K562 (cell line): ENCODE results near the gene SMAD4. TPM values are rescaled to one million over a fixed set of nuclear protein-coding genes. Genes with fewer than 3 reads are reported as not detected.

Experiments
- ATAC-seq: fragments of 200-7000 bp; cut with Tn5 transposase; 3 replicates; pipeline ENCODE4 v1.9.1; 2020; ENCODE audit warnings: moderate library complexity
- BruUV-seq: library from RNA; stranded (reverse); fragments of 400-500 nt; replicated peaks from 2 replicates; lab custom pipeline; 2021; lab: Mats Ljungman, UMichigan
- CTCF ChIA-PET: fragments of 300-600 bp; formaldehyde crosslinking; extraction: SDS; loops from one replicate; lab custom pipeline; 2021; ENCODE audit warnings: low intra/inter-chr PET ratio; lab: Yijun Ruan, JAX
- POLR2A ChIA-PET: fragments of 300-600, 350-650 bp; sonication (Branson Sonifier 250); formaldehyde crosslinking; extraction: SDS; loops from one replicate; lab custom pipeline; 2021; ENCODE audit warnings: antibody characterized with exemption, inconsistent platforms; lab: Yijun Ruan, JAX
- DNase-seq, 4 experiments: peaks; one replicate each; pipeline versions ENCODE4 v3.0.0 to v3.0.0-alpha.2; 2011 to 2018; ENCODE audit warnings: low spot score in 3 of 4, mixed read lengths in 3 of 4; ENCODE audit errors: extremely low read depth in 1 of 4
- FAIRE-seq: peaks from 2 replicates; lab custom pipeline; 2011; peaks lifted over from hg19 to GRCh38; lab: Jason Lieb, UNC
- H2AFZ ChIP-seq: 2 replicates; pipeline ENCODE4 v1.6.0; 2011; ENCODE audit warnings: low read depth, low read length, control low read depth, inconsistent platforms
- H3K27ac ChIP-seq: fragments of 200-600 bp; 3 replicates; pipeline ENCODE4 v1.8.0; 2011; ENCODE audit warnings: low read depth, mild to moderate bottlenecking, control low read depth, inconsistent platforms, low read length, moderate library complexity, mixed read lengths; ENCODE audit errors: extremely low read depth
- H3K27me3 ChIP-seq, 2 experiments: fragments of 300-600 bp in 1 of 2; 2 replicates in 1 of 2; 3 replicates in 1 of 2; pipeline versions ENCODE4 v1.6.0 to v1.8.0; 2011; ENCODE audit warnings: inconsistent platforms in 2 of 2, low read length in 2 of 2, mild to moderate bottlenecking in 1 of 2, mixed read lengths in 1 of 2, moderate library complexity in 1 of 2; ENCODE audit not compliant: control insufficient read depth in 2 of 2, insufficient read depth in 2 of 2
- H3K36me3 ChIP-seq: fragments of 300-600 bp; 3 replicates; pipeline ENCODE4 v1.8.0; 2011; ENCODE audit warnings: mild to moderate bottlenecking, low read length, inconsistent platforms; ENCODE audit not compliant: control insufficient read depth, insufficient read depth
- H3K4me1 ChIP-seq, 2 experiments: fragments of 200-600 bp in 1 of 2; replicated peaks in 1 of 2; 2 replicates in 1 of 2; 3 replicates in 1 of 2; pipeline versions ENCODE4 v1.5.1 to v1.8.0; 2011; ENCODE audit warnings: inconsistent platforms in 2 of 2, low read length in 2 of 2, mild to moderate bottlenecking in 1 of 2, mixed read lengths in 1 of 2, moderate library complexity in 1 of 2; ENCODE audit not compliant: control insufficient read depth in 2 of 2, insufficient read depth in 2 of 2
- H3K4me2 ChIP-seq: 2 replicates; pipeline ENCODE4 v1.6.1; 2011; ENCODE audit warnings: low read length, control low read depth, inconsistent platforms, mixed read lengths; ENCODE audit not compliant: insufficient read depth
- H3K4me3 ChIP-seq: fragments of 200-600 bp; sonication (generic), shearing (Covaris generic); 2 replicates; pipeline ENCODE4 v1.5.1; 2016; ENCODE audit warnings: control low read depth, inconsistent platforms
- H3K79me2 ChIP-seq: fragments of 200-600 bp; 3 replicates; pipeline ENCODE4 v1.8.0; 2011; ENCODE audit warnings: low read length, inconsistent platforms; ENCODE audit not compliant: control insufficient read depth, insufficient read depth
- H3K9ac ChIP-seq, 2 experiments: 2 replicates each; pipeline versions ENCODE4 v1.6.0 to v1.6.1; 2011; ENCODE audit warnings: low read depth in 2 of 2, low read length in 2 of 2, control low read depth in 1 of 2, inconsistent platforms in 1 of 2, mild to moderate bottlenecking in 1 of 2, mixed read lengths in 1 of 2; ENCODE audit not compliant: insufficient read depth in 1 of 2
- H3K9me1 ChIP-seq: one replicate; pipeline ENCODE4 v1.6.0; 2011; ENCODE audit warnings: inconsistent platforms, mild to moderate bottlenecking, low read length, moderate library complexity; ENCODE audit not compliant: control insufficient read depth, insufficient read depth
- H3K9me3 ChIP-seq: replicated peaks from 2 replicates; pipeline ENCODE4 v1.5.1; 2011; ENCODE audit warnings: low read depth, low read length, inconsistent platforms; ENCODE audit not compliant: control insufficient read depth, insufficient read depth
- H4K20me1 ChIP-seq: replicated peaks from 2 replicates; pipeline ENCODE4 v1.6.1; 2011; ENCODE audit warnings: low read length, inconsistent platforms, mixed read lengths; ENCODE audit not compliant: control insufficient read depth, insufficient read depth
- KLF6 ChIP-seq: fragments of 250-450 bp; sonication (Bioruptor Pico); IDR thresholded peaks from 2 replicates; pipeline ENCODE4 v1.4.0; 2020; ENCODE audit warnings: mild to moderate bottlenecking, moderate library complexity, borderline replicate concordance
- RAD21 ChIP-seq, 2 experiments: fragments of 250-450 bp in 1 of 2; fragments of 450-650 bp in 1 of 2; sonication (Bioruptor Pico) in 1 of 2; formaldehyde crosslinking in 1 of 2; IDR thresholded peaks in 1 of 2; conservative IDR thresholded peaks in 1 of 2; 2 replicates each; pipeline versions ENCODE4 v1.4.0 to v1.8.0; 2020 to 2022; ENCODE audit warnings: mild to moderate bottlenecking in 2 of 2, moderate library complexity in 1 of 2
- REST ChIP-seq, 2 experiments: fragments of 450-650 bp; formaldehyde crosslinking in 1 of 2; IDR thresholded peaks; 2 replicates each; pipeline versions ENCODE4 v1.4.0 to v1.6.1; 2014 to 2020; ENCODE audit warnings: mild to moderate bottlenecking in 2 of 2, borderline replicate concordance in 1 of 2, low read depth in 1 of 2
- SMC3 ChIP-seq: conservative IDR thresholded peaks from 2 replicates; pipeline ENCODE4 v1.6.1; 2011; ENCODE audit warnings: low read depth, low read length, improper control_type of control experiment; ENCODE audit not compliant: insufficient read depth
- SRSF3 ChIP-seq: fragments of 200-400 bp; formaldehyde crosslinking; IDR thresholded peaks from 2 replicates; pipeline ENCODE4 v1.6.1; 2016; ENCODE audit warnings: mild to moderate bottlenecking, low read length, moderate library complexity; ENCODE audit not compliant: insufficient read depth
- WGBS: fragments of 100-300 bp; shearing (Covaris generic); methylation state at CpG from one replicate; pipeline ENCODE4 v1.1.6; 2016; ENCODE audit warnings: low coverage, mixed read lengths; ENCODE audit not compliant: insufficient coverage; ENCODE audit errors: missing lambda C conversion rate; 5-methylcytosine and 5-hydroxymethylcytosine counted together
- in situ Hi-C: fragments of 300-500 bp; cut with MboI; formaldehyde crosslinking; loops from 4 replicates; pipeline ENCODE4 v1.15.0; 2018; ENCODE audit warnings: inconsistent platforms, mixed read lengths
- intact Hi-C: fragments of 100-400 bp; cut with micrococcal nuclease; formaldehyde crosslinking; loops from 2 replicates; pipeline ENCODE4 v1.14.2; 2022
- polyA plus RNA-seq, 8 experiments: library from polyadenylated mRNA; depleted of rRNA in 4 of 8; stranded (reverse) in 5 of 8; unstranded in 3 of 8; fragments of >200 nt; fragmentation: Nextera tagmentation in 2 of 8; fragmentation: Illumina TruSeq in 1 of 8; extraction: Ambion mirVana in 2 of 8; extraction: Trizol in 1 of 8; gene quantifications; 2 replicates each; pipeline versions ENCODE4 v1.2.1 to v1.2.3, GENCODE V29; 2011 to 2014; ENCODE audit warnings: inconsistent platforms in 1 of 8, missing spikeins in 1 of 8
- total RNA-seq, 7 experiments: library from RNA; depleted of rRNA in 6 of 7; stranded (reverse); fragments of >200 nt in 6 of 7; fragmentation: Illumina TruSeq in 2 of 7; extraction: Trizol in 2 of 7; gene quantifications; 2 replicates each; pipeline versions ENCODE4 v1.2.1 to v1.2.3, GENCODE V29; 2011 to 2021; ENCODE audit warnings: low replicate concordance in 1 of 7
- TF ChIP-seq, protein P1 (sequence below): fragments of 450-650 bp; formaldehyde crosslinking; IDR thresholded peaks from 2 replicates; pipeline ENCODE4 v1.4.0; 2020; ENCODE audit warnings: mild to moderate bottlenecking, moderate library complexity
- TF ChIP-seq, protein P2 (sequence below), 3 experiments: IDR thresholded peaks in 2 of 3; conservative IDR thresholded peaks in 1 of 3; 2 replicates each; pipeline ENCODE4 v1.5.1; 2011 to 2012; ENCODE audit warnings: low read length in 3 of 3, mild to moderate bottlenecking in 3 of 3, control low read depth in 2 of 3, improper control_type of control experiment in 1 of 3, inconsistent platforms in 1 of 3, low read depth in 1 of 3, mixed read lengths in 1 of 3, moderate library complexity in 1 of 3; ENCODE audit not compliant: insufficient read depth in 2 of 3

SMAD4 gene
- total and polyA plus RNA-seq, 9 of the 15 experiments (the other 6 are each of a cell fraction or from before 2014, with no cell fraction given): 5.7 to 55.0 (median 39.4) TPM

DNA sequence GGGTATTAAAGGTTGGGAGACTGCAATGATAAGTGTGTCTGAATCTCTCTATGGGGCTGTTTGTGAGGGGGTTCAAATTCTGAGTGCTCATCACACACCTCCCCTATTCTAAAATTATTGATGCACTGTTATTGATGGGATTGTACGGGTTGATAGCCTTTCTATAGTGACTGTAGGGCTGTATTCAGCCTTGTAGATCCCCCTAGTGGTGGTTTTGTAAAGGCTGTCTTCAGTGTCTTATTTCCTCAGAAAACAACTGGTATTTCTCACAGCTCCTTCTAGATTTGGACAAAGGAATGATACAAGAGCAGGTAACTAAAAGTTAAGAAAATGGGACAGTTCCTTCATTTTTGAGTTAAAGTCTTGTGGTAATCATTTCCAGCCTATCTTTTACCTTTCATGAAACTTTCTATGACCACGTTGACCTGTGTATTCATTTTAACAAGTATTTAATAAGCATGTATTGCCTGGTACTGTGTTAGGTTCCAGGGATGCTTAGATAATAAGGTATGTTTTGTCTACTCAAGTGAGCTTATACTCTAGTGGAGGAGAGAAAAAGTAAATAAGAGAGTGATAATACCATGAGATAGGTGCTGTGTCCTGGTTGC is 21.2 kb downstream of the SMAD4 start:
- CTCF ChIA-PET: interaction anchor here (0.6 to 1.6 kb wide), 2 partner anchors 231 to 1243 kb away, joined by 3 to 7 read pairs; partner anchors contain the start of gene MRO
- H3K4me3 ChIP-seq: no peak overlapping the region
- no peak overlapping the region for H3K9ac ChIP-seq
- peak in 3 of 4 experiments; percentile 12 to 56 (median 20) for DNase-seq
- TF ChIP-seq, protein P1, sequence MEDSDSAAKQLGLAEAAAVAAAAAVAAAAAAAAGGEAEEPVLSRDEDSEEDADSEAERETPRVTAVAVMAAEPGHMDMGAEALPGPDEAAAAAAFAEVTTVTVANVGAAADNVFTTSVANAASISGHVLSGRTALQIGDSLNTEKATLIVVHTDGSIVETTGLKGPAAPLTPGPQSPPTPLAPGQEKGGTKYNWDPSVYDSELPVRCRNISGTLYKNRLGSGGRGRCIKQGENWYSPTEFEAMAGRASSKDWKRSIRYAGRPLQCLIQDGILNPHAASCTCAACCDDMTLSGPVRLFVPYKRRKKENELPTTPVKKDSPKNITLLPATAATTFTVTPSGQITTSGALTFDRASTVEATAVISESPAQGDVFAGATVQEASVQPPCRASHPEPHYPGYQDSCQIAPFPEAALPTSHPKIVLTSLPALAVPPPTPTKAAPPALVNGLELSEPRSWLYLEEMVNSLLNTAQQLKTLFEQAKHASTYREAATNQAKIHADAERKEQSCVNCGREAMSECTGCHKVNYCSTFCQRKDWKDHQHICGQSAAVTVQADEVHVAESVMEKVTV (CRISPR knock-in tag): peak; percentile 53
- TF ChIP-seq REST (IDR thresholded peaks at IDR 0.05; ENCODE audit: borderline replicate concordance) (peak; percentile 50; the same call in 1 of the 2 replicates), REST (CRISPR knock-in tag; IDR thresholded peaks at IDR 0.05; ENCODE audit: low read depth) (no peak), KLF6 (CRISPR knock-in tag) (no peak), SRSF3 (no peak), SMC3 (peak; percentile 45; the same call in 1 of the 2 replicates), RAD21 (CRISPR knock-in tag; conservative IDR thresholded peaks at IDR 0.05 in 1 of 2, IDR thresholded peaks at IDR 0.05 in 1 of 2) (peak; percentile 41 to 72; a peak in 3 of 4 replicates)
- TF ChIP-seq, protein P2, sequence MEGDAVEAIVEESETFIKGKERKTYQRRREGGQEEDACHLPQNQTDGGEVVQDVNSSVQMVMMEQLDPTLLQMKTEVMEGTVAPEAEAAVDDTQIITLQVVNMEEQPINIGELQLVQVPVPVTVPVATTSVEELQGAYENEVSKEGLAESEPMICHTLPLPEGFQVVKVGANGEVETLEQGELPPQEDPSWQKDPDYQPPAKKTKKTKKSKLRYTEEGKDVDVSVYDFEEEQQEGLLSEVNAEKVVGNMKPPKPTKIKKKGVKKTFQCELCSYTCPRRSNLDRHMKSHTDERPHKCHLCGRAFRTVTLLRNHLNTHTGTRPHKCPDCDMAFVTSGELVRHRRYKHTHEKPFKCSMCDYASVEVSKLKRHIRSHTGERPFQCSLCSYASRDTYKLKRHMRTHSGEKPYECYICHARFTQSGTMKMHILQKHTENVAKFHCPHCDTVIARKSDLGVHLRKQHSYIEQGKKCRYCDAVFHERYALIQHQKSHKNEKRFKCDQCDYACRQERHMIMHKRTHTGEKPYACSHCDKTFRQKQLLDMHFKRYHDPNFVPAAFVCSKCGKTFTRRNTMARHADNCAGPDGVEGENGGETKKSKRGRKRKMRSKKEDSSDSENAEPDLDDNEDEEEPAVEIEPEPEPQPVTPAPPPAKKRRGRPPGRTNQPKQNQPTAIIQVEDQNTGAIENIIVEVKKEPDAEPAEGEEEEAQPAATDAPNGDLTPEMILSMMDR (IDR thresholded peaks at IDR 0.05 in 2 of 3, conservative IDR thresholded peaks at IDR 0.05 in 1 of 3; ENCODE audit: insufficient read depth in 2 of 3, low read depth in 1 of 3, low read length in 3 of 3): peak; percentile 36 to 71 (median 66); a peak in 5 of 6 replicates
- TF ChIP-seq, all 486 proteins: peak for 5
- in situ Hi-C loops (no loop called here), intact Hi-C loops (loop anchor here (1.0 kb wide), 1 partner anchor 231 kb away; the partner anchor contains the start of gene MRO)
- WGBS: 100% methylated on average over 1 of the region's 2 CpGs
- Histone ChIP-seq H2AFZ (no peak overlapping the region), H3K4me1 (no peaks in the 10 kb centered on the region), H4K20me1 (0 out of 2 replicates have a peak, but pooled peaks cover 4% of the 10 kb centered on the region), H3K27me3 (no peaks in the 10 kb centered on the region), H3K4me2 (no peak overlapping the region), H3K9me1 (no peaks in the 10 kb centered on the region), H3K36me3 (peaks cover 71% of the 10 kb centered on the region; the same call in 2 of the 3 replicates), H3K79me2 (peaks cover 17% of the 10 kb centered on the region), H3K9me3 (no peaks in the 10 kb centered on the region), H3K27ac (no peak overlapping the region)
- POLR2A ChIA-PET: no interaction called here
- peak; percentile 55 for FAIRE-seq
- BruUV-seq: no TSS peak
- peak; percentile 96 for ATAC-seq
